A549 (cell line): ENCODE data around the gene ADAMTS2. TPM values are rescaled to one million over a fixed set of nuclear protein-coding genes. Genes with fewer than 3 reads are reported as not detected.

Experiments used
- ATAC-seq, 2 experiments: fragments of 200-7000 bp in 1 of 2; fragments of >200 bp in 1 of 2; cut with Nextera tagmentation in 1 of 2; cut with Tn5 transposase in 1 of 2; 3 replicates each; pipeline versions ENCODE4 v1.8.0 to v1.9.1; 2018 to 2020; ENCODE audit warnings: mild to moderate bottlenecking in 1 of 2, moderate library complexity in 1 of 2
- CTCF ChIA-PET: fragments of 300-600 bp; sonication (Branson Sonifier 250); formaldehyde crosslinking; extraction: SDS; loops from one replicate; lab custom pipeline; 2021; ENCODE audit warnings: antibody characterized with exemption, inconsistent platforms; lab: Yijun Ruan, JAX
- POLR2A ChIA-PET: fragments of 350-600 bp; formaldehyde crosslinking; extraction: SDS; loops from one replicate; lab custom pipeline; 2021; ENCODE audit warnings: antibody characterized with exemption, inconsistent platforms; lab: Yijun Ruan, JAX
- DNase-seq, 2 experiments: peaks; one replicate each; pipeline versions ENCODE4 v3.0.0 to v3.0.0-alpha.2; 2011 to 2016; ENCODE audit warnings: low read depth in 1 of 2, low spot score in 1 of 2
- FAIRE-seq: peaks from 2 replicates; lab custom pipeline; 2011; peaks lifted over from hg19 to GRCh38; lab: Jason Lieb, UNC
- H3K27ac ChIP-seq, 2 experiments: fragments of >200 bp; sonication (Bioruptor Twin); formaldehyde crosslinking; 3 replicates each; pipeline ENCODE4 v1.5.1; 2016 to 2017
- H3K4me1 ChIP-seq: fragments of >200 bp; sonication (Bioruptor Twin); formaldehyde crosslinking; 3 replicates; pipeline ENCODE4 v1.6.1; 2016
- H3K4me2 ChIP-seq: fragments of >200 bp; sonication (Bioruptor Twin); formaldehyde crosslinking; 3 replicates; pipeline ENCODE4 v1.6.1; 2016
- H3K4me3 ChIP-seq: fragments of >200 bp; sonication (Bioruptor Twin); formaldehyde crosslinking; 3 replicates; pipeline ENCODE4 v1.5.1; 2016
- H3K9me3 ChIP-seq: fragments of >200 bp; sonication (Bioruptor Twin); formaldehyde crosslinking; 3 replicates; pipeline ENCODE4 v1.6.1; 2016
- BHLHE40 ChIP-seq: IDR thresholded peaks from 2 replicates; pipeline ENCODE4 v1.6.1; 2012; ENCODE audit warnings: low read depth, low read length, inconsistent platforms
- CHD4 ChIP-seq: fragments of 200-600 bp; sonication (generic); IDR thresholded peaks from 2 replicates; pipeline ENCODE4 v1.6.1; 2016; ENCODE audit warnings: antibody characterized with exemption, mild to moderate bottlenecking, borderline replicate concordance
- EHF ChIP-seq: fragments of 250-450 bp; sonication (Bioruptor Pico); IDR thresholded peaks from 2 replicates; pipeline ENCODE4 v1.5.0; 2020; ENCODE audit warnings: mild to moderate bottlenecking
- EP300 ChIP-seq, 2 experiments: fragments of >200 bp; sonication (Bioruptor Twin); formaldehyde crosslinking; IDR thresholded peaks; 2 replicates in 1 of 2; 3 replicates in 1 of 2; pipeline ENCODE4 v1.6.1; 2016 to 2017
- GATA3 ChIP-seq: IDR thresholded peaks from 2 replicates; pipeline ENCODE4 v1.6.1; 2012; ENCODE audit warnings: borderline replicate concordance
- HES2 ChIP-seq: fragments of >200 bp; sonication (Bioruptor Twin); formaldehyde crosslinking; IDR thresholded peaks from 2 replicates; pipeline ENCODE4 v1.6.1; 2016
- HEYL ChIP-seq: fragments of 250-450 bp; sonication (Bioruptor Pico); IDR thresholded peaks from 2 replicates; pipeline ENCODE4 v1.8.0; 2021; ENCODE audit warnings: mild to moderate bottlenecking, moderate library complexity
- HMGXB4 ChIP-seq: fragments of 250-450 bp; sonication (Bioruptor Pico); IDR thresholded peaks from 2 replicates; pipeline ENCODE4 v1.5.0; 2021; ENCODE audit warnings: mild to moderate bottlenecking, moderate library complexity, borderline replicate concordance
- JUN ChIP-seq, 2 experiments: fragments of >200 bp; sonication (Bioruptor Twin); formaldehyde crosslinking; IDR thresholded peaks; 2 replicates in 1 of 2; 3 replicates in 1 of 2; pipeline ENCODE4 v1.6.1; 2016 to 2017
- MYC ChIP-seq: IDR thresholded peaks from 2 replicates; pipeline ENCODE4 v1.6.1; 2012; ENCODE audit warnings: mild to moderate bottlenecking, inconsistent platforms, low read length, improper control_type of control experiment, borderline replicate concordance
- NFE2L2 ChIP-seq: fragments of 150-350 bp; conservative IDR thresholded peaks from 2 replicates; pipeline ENCODE4 v1.6.1; 2014; ENCODE audit warnings: low read length
- PHF8 ChIP-seq: fragments of 200-600 bp; sonication (generic); IDR thresholded peaks from 2 replicates; pipeline ENCODE4 v1.6.1; 2016; ENCODE audit warnings: low read depth, mild to moderate bottlenecking, antibody characterized with exemption, moderate library complexity, borderline replicate concordance
- POLR2A ChIP-seq: IDR thresholded peaks from 2 replicates; pipeline ENCODE4 v1.6.1; 2012; ENCODE audit warnings: mild to moderate bottlenecking, low read length
- POLR2AphosphoS2 ChIP-seq: conservative IDR thresholded peaks from 2 replicates; pipeline ENCODE4 v1.6.1; 2012; ENCODE audit warnings: low read length, improper control_type of control experiment, inconsistent platforms
- RAD21 ChIP-seq, 2 experiments: fragments of >200 bp in 1 of 2; sonication (Bioruptor Twin) in 1 of 2; formaldehyde crosslinking in 1 of 2; IDR thresholded peaks in 1 of 2; conservative IDR thresholded peaks in 1 of 2; 2 replicates in 1 of 2; 3 replicates in 1 of 2; pipeline ENCODE4 v1.6.1; 2012 to 2018; ENCODE audit warnings: inconsistent platforms in 1 of 2
- RCOR1 ChIP-seq: fragments of 150-350 bp; IDR thresholded peaks from 2 replicates; pipeline ENCODE4 v1.6.1; 2014; ENCODE audit warnings: antibody characterized with exemption, low read length, low read depth
- REST ChIP-seq: fragments of 200-600 bp; sonication (generic); IDR thresholded peaks from 2 replicates; pipeline ENCODE4 v1.6.1; 2016; ENCODE audit warnings: antibody characterized with exemption, mild to moderate bottlenecking, moderate library complexity
- RFX5 ChIP-seq: fragments of 450-650 bp; IDR thresholded peaks from 2 replicates; pipeline ENCODE4 v1.7.1; 2014; ENCODE audit warnings: antibody characterized with exemption, mild to moderate bottlenecking, moderate library complexity
- SMC3 ChIP-seq: fragments of >200 bp; sonication (Bioruptor Twin); formaldehyde crosslinking; IDR thresholded peaks from 3 replicates; pipeline ENCODE4 v1.6.1; 2018; ENCODE audit warnings: inconsistent platforms
- SREBF2 ChIP-seq: fragments of 450-650 bp; IDR thresholded peaks from 2 replicates; pipeline ENCODE4 v1.6.1; 2014; ENCODE audit warnings: mild to moderate bottlenecking, moderate library complexity
- TFCP2L1 ChIP-seq: fragments of 250-450 bp; sonication (Bioruptor Pico); IDR thresholded peaks from 2 replicates; pipeline ENCODE4 v1.5.0; 2021; ENCODE audit warnings: mild to moderate bottlenecking
- ZC3H11A ChIP-seq: fragments of 450-650 bp; IDR thresholded peaks from 2 replicates; pipeline ENCODE4 v1.6.1; 2014; ENCODE audit warnings: antibody characterized with exemption, mild to moderate bottlenecking
- WGBS: methylation state at CpG from one replicate; pipeline ENCODE4 v1.1.6; 2017; ENCODE audit errors: missing lambda C conversion rate; 5-methylcytosine and 5-hydroxymethylcytosine counted together
- polyA plus RNA-seq, 4 experiments: library from polyadenylated mRNA; depleted of rRNA in 3 of 4; stranded (reverse); fragments of >200 nt; fragmentation: RNase III in 1 of 4; extraction: RNeasy Plus Mini Kit Qiagen cat#74134 plus additional on column Dnase treatment in 1 of 4; gene quantifications; 2 replicates in 3 of 4; 3 replicates in 1 of 4; pipeline ENCODE4 v1.2.3, GENCODE V29; 2011 to 2017
- TF ChIP-seq, protein P1 (sequence below): fragments of >200 bp; sonication (Bioruptor Twin); formaldehyde crosslinking; IDR thresholded peaks from 3 replicates; pipeline ENCODE4 v1.6.1; 2016
- TF ChIP-seq, protein P2 (sequence below): fragments of 450-650 bp; IDR thresholded peaks from 2 replicates; pipeline ENCODE4 v1.6.1; 2014; ENCODE audit warnings: antibody characterized with exemption
- TF ChIP-seq, protein P3 (sequence below): IDR thresholded peaks from 2 replicates; pipeline ENCODE4 v1.6.1; 2012
- TF ChIP-seq, protein P4 (sequence below): fragments of >200 bp; sonication (Bioruptor Twin); formaldehyde crosslinking; IDR thresholded peaks from 3 replicates; pipeline ENCODE4 v1.5.1; 2016

Gene ADAMTS2
- polyA plus RNA-seq, 2 of the 4 experiments (the other 2 are of a cell fraction) = not detected

DNA sequence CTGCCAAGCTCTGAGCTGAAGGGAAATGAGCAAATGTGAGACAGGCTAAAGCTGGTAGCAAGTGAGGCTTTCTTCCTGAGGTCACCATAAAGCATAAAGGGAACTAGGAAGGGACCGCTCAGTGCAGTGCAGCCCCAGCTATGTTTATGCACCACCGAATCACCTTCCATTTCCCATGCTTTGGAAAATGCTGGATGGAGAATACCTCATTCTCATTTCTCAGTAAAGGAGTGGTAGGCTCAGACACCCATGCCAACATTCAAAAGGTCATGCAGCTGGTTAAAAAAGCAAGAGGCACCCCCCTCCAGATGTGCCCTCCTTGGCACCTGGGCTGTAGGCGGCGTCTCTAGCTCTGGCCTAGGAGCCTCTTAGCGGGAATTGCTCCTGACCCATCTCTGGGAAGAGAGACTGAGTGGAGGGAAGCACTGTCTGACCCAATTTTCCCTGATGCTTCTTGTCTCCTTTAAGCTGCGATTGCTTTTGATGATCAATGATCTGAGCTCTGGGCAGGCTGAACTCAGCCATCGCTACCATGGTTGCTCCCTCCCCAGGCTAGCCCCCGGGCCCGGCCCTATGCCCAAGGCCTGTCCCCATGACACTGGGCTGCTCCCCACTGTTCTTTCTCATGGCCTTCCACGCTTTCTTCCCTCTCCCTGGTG is 226.4 kb downstream of the ADAMTS2 start:
- no peaks in the 10 kb centered on the region for H3K4me1 ChIP-seq
- no peak for FAIRE-seq
- no peak for DNase-seq
- ATAC-seq = no peak
- POLR2A ChIA-PET = no interaction called here
- TF ChIP-seq CHD4 (no peak), SMC3 (no peak), SREBF2 (no peak), EP300 (IDR thresholded peaks at IDR 0.05) (no peak), PHF8 (no peak), HMGXB4 (no peak), RFX5 (no peak), TFCP2L1 (CRISPR knock-in tag) (no peak), ZC3H11A (no peak), RAD21 (conservative IDR thresholded peaks at IDR 0.05 in 1 of 2, IDR thresholded peaks at IDR 0.05 in 1 of 2) (no peak), BHLHE40 (no peak)
- 23% methylated on average over 10 of the region's 10 CpGs for WGBS
- no peak overlapping the region for H3K27ac ChIP-seq
- H3K9me3 ChIP-seq = peaks cover 18% of the 10 kb centered on the region; the same call in 2 of the 3 replicates
- CTCF ChIA-PET = no interaction called here
- H3K4me2 ChIP-seq = no peak overlapping the region
- H3K4me3 ChIP-seq = no peak overlapping the region

DNA sequence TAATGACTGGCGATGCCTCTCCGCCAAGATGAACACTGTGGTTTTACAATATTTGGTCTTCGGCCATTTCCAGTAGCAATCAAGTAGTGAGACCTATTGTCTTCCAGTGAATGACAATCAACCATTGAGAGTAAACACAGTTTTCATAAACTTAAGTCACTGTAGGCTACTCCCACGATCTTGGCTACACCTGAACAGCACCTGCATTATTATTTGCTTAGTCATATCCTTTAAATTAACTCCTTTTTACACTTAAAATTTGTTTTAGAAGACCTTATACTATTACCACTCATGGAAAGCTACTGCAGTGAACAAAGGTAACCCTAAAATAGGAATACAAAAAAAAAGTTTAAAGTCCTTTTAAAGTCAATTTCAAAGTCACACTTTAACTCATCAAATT is 226.9 kb downstream of the ADAMTS2 start:
- ChIA-PET CTCF (no interaction called here), POLR2A (no interaction called here)
- TF ChIP-seq RCOR1 (no peak), REST (no peak), JUN (IDR thresholded peaks at IDR 0.05) (no peak), POLR2AphosphoS2 (no peak), MYC (no peak), HES2 (no peak), EHF (CRISPR knock-in tag) (no peak), RFX5 (no peak), GATA3 (no peak), POLR2A (no peak), NFE2L2 (no peak), CHD4 (no peak), HEYL (CRISPR knock-in tag) (no peak)
- TF ChIP-seq, protein P1, sequence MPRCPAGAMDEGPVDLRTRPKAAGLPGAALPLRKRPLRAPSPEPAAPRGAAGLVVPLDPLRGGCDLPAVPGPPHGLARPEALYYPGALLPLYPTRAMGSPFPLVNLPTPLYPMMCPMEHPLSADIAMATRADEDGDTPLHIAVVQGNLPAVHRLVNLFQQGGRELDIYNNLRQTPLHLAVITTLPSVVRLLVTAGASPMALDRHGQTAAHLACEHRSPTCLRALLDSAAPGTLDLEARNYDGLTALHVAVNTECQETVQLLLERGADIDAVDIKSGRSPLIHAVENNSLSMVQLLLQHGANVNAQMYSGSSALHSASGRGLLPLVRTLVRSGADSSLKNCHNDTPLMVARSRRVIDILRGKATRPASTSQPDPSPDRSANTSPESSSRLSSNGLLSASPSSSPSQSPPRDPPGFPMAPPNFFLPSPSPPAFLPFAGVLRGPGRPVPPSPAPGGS = no peak
- TF ChIP-seq, protein P2, sequence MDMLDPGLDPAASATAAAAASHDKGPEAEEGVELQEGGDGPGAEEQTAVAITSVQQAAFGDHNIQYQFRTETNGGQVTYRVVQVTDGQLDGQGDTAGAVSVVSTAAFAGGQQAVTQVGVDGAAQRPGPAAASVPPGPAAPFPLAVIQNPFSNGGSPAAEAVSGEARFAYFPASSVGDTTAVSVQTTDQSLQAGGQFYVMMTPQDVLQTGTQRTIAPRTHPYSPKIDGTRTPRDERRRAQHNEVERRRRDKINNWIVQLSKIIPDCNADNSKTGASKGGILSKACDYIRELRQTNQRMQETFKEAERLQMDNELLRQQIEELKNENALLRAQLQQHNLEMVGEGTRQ = no peak
- TF ChIP-seq, protein P3, sequence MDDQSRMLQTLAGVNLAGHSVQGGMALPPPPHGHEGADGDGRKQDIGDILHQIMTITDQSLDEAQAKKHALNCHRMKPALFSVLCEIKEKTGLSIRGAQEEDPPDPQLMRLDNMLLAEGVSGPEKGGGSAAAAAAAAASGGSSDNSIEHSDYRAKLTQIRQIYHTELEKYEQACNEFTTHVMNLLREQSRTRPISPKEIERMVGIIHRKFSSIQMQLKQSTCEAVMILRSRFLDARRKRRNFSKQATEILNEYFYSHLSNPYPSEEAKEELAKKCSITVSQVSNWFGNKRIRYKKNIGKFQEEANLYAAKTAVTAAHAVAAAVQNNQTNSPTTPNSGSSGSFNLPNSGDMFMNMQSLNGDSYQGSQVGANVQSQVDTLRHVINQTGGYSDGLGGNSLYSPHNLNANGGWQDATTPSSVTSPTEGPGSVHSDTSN = no peak
- TF ChIP-seq, protein P4, sequence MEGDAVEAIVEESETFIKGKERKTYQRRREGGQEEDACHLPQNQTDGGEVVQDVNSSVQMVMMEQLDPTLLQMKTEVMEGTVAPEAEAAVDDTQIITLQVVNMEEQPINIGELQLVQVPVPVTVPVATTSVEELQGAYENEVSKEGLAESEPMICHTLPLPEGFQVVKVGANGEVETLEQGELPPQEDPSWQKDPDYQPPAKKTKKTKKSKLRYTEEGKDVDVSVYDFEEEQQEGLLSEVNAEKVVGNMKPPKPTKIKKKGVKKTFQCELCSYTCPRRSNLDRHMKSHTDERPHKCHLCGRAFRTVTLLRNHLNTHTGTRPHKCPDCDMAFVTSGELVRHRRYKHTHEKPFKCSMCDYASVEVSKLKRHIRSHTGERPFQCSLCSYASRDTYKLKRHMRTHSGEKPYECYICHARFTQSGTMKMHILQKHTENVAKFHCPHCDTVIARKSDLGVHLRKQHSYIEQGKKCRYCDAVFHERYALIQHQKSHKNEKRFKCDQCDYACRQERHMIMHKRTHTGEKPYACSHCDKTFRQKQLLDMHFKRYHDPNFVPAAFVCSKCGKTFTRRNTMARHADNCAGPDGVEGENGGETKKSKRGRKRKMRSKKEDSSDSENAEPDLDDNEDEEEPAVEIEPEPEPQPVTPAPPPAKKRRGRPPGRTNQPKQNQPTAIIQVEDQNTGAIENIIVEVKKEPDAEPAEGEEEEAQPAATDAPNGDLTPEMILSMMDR = no peak
- WGBS = 33% methylated on average over 4 of the region's 4 CpGs
- Histone ChIP-seq H3K4me2 (no peak overlapping the region), H3K27ac (no peak overlapping the region), H3K4me1 (no peaks in the 10 kb centered on the region), H3K4me3 (no peak overlapping the region), H3K9me3 (peaks cover 17% of the 10 kb centered on the region; the same call in 2 of the 3 replicates)
- ATAC-seq (no peak), FAIRE-seq (no peak), DNase-seq (no peak)
